Mesenteric fat pad (tissue), 1 donor: Measurements from ENCODE around the gene KY. TPM values are rescaled to one million over a fixed set of nuclear protein-coding genes. Genes with fewer than 3 reads are reported as not detected.
A peak's percentile ranks its signal among the peaks of the same experiment; 100 is the strongest.

Experiments
- DNase-seq: peaks from one replicate; pipeline ENCODE4 v3.0.0-alpha.2; 2020; ENCODE audit warnings: low spot score
- total RNA-seq: library from RNA; stranded (reverse); fragmentation: NEBNext Ultra II Directional; extraction: Animal tissue kit (Norgen Biotek cat#: 25700); gene quantifications from one replicate; pipeline ENCODE4 v1.2.1, GENCODE V29; 2021
- donor health status: DM: yes; HTN: yes; CAD: no.

KY gene
- total RNA-seq, 1 donor from 2014 or later = not detected

GRCh38 chr3:134646086-134646485 is 4.7 kb downstream of the KY start:
- DNase-seq = peak; percentile 83

DNA sequence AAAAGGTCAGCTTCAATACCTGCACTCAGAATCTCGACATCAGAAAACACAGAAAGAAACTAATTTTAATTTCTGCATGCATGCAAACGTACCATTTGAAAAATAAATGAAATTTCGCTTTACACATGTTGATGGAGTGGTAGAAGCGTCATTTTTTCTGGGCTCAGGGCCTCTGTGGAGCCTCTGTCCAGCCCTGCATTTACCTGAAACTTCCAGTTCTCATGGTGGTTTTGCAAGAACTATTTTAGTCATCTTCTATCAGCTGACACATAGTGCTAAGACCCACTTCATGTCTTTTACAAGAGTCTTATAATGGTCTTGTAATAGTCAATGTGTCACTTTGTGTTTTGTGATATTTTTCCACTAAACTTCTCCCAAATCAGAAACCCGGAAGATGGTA is 5.3 kb downstream of the KY start:
- no peak for DNase-seq

GRCh38 chr3:134644731-134645514 is 5.9 kb downstream of the KY start:
- peak; percentile 72 for DNase-seq

- peak; percentile 51 for DNase-seq
Measured at GRCh38 chr3:134643150-134643675, 7.6 kb downstream of the KY start.

- DNase-seq = peak; percentile 57
Measured at GRCh38 chr3:134642445-134643149, 8.2 kb downstream of the KY start.

DNA sequence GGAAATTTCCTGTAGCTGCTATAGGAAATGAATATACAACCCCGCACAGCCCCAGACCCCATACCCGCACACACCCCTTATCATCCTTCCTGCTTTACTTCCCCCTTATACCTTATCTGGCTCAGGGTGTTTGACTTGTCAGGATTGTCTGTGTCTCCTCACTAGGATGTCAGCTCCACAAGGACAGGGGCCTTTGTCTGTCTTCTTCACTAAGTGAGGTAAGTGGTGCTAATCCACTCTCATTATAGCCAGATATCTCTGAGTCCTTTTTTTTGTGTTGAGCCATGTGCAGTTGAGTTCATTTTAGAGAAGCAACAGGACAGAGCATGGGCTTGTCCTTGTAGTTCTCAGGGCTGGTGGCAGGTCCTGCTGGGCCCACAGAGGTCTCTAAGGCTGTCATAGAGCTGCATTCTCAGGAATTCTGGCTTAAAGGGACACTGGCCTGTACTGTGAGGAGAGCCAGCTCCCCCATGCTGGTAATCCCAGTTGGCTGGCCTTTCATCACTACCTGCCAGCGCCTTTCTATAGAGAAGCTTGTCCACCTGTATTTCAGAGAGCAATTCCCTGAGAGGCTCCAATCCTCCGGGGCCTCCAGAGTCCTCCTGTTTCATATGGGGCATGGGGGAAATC is 9.0 kb downstream of the KY start:
- DNase-seq = peak; percentile 28

DNA sequence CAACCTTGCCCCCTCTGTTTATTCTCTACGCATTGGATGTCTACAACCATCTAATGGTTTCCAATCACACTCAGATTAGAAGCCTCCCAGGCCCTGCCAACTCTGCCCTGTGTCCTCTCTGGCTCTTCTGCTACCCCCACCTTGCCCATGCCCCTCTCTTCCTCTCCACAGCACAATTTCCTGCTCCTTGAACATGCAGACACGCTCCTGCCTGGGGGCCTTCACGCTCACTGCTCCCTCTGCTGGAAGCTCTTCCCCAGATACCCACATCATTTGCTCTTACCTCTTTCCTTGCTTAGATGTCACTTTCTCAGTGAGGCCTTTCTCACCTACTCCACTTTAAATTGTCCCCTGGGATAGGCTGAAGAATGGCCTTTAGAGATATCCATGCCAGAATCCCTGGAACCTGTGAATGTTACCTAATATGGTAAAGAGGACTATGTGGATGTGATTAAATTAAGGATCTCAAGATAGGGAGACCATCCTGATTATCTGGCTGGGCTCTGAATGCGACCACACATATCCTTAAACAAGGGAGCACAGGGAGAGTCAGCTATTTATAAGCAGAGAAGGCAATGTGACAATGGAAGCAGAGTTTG is 9.9 kb downstream of the KY start:
- DNase-seq = peak; percentile 55

GRCh38 chr3:134640378-134640777 is 10.4 kb downstream of the KY start:
- no peak for DNase-seq

- DNase-seq = no peak
Measured at GRCh38 chr3:134638385-134639030, 12.3 kb downstream of the KY start.

GRCh38 chr3:134636406-134636805 is 14.4 kb downstream of the KY start:
- peak; percentile 55 for DNase-seq

DNA sequence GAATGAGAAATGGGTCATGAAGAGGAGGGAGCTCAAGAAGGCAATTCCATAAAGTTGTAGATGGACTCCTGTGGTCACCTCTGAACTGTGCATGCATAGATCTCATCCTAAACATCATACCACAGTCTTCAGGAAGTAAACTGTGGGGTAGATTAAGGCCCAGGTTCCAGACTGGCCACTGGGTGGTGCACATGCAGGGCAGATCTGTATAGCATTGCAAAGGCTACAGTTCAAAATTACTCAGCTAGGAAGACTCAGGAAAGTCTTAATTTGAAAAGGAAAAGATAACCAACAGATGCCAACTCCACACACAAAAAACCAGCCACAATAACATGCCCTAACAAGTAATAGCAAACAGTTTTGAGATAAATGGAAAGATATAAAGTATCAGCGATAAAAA is 20.3 kb downstream of the KY start:
- DNase-seq = no peak

DNA sequence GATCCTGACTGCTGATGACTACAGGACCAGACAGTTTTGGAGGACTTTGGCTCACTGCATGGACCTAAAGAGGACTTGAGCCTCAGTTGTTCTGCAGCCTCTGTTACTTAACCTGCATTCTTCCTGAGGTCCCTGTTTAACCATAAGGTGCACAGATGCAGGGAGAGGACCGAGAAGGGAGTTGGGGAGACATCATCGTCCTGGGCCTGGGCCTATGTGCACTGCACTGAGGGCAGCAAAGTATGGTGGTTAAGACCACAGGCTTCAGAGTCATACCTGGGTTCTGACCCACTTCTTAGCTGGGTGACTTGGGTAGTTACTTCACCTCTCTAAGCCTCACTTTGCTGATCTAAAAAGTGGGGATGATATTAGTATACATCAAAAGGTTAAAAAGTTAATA is 21.9 kb downstream of the KY start:
- no peak for DNase-seq

DNA sequence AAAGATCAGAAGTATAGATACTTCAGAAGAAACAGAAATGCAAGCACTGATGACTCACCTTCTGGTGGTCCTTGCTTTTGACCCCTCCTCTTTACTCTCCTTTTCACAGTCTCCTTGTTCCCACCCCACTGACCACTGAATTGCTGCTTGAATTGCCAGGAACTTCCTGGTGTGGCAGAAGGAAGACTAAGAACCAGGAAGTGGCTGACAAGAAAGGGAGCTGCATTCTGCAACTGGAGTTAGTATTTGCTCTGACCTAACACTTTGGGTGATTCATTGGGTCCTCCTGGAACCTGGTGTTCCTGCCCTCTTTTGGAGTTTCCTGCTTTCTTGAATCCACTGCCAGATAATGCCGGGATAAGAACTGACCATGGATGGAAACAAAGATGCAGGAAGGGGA is 23.0 kb downstream of the KY start:
- DNase-seq = no peak

DNA sequence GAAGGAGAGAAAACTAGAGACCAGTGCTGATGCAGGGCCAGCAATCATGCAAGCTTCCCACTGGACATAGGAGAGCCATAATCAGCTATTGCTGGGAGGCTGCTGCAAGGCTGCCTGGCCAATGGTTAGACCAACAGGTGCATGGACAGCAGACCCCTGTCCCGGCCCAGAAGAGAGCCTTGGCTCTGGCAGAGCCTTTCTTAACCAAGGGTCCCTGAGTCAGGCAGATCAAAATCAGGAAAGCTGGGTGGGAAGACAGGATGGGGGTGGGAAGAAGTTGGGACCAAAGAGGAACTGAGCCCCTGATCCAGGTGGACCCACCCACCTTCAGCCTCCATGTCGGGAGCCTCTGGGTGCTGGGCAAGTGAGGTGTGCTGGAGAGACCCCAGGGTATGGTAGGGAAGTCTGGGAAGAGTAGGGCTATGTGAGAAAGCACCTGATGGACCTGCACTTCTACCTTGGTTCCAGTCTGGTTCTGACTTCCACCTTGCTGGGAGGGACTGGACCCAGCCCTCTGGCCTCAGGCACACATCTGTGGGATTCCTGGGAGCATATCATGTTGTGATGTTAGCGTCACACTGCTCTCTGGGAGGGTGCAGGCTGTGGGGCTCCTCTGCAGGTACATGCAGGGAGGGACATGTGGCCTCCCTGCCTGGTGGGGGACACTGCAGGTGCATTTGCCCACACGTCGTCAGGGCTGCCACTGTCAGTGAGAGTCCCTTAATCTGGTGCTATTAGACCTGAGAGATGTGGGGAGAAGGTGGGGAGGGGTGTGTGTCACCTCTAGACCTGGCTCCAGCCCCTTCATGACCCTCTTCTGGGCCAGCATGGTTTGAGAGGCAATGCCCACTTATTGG is 24.7 kb downstream of the KY start:
- DNase-seq = peak; percentile 71

- peak; percentile 77 for DNase-seq
Measured at GRCh38 chr3:134625462-134625861, 25.4 kb downstream of the KY start.

- DNase-seq = peak; percentile 64
Measured at GRCh38 chr3:134624537-134625287, 26.1 kb downstream of the KY start.

GRCh38 chr3:134623615-134624245 is 27.1 kb downstream of the KY start:
- peak; percentile 59 for DNase-seq

GRCh38 chr3:134622806-134623365 is 27.9 kb downstream of the KY start:
- DNase-seq = peak; percentile 60

- DNase-seq = no peak
Measured at GRCh38 chr3:134621854-134622253, 29.0 kb downstream of the KY start.
